Stimulated activated CD8-positive, alpha-beta memory T cell treated with anti-CD3 and anti-CD28 coated beads, Interleukin-15, amount 100 ng/mL, for 24 hours (primary cell): ENCODE measurements around the gene ZNF749.
"Not testable (repeated sequence)": the region's sequence is repeated elsewhere in the genome, so short reads cannot be mapped to it uniquely, and the experiment has no call there.

ENCODE experiments used
- DNase-seq: peaks from one replicate; pipeline ENCODE4 v3.0.0-alpha.2; 2020; ENCODE audit warnings: low read depth

ZNF749 gene

GRCh38 chr19:57466489-57466888 is 31.4 kb downstream of the ZNF749 start:
- DNase-seq: no peak

GRCh38 chr19:57473646-57474045 is 38.5 kb downstream of the ZNF749 start:
- no peak for DNase-seq

GRCh38 chr19:57477191-57478008 is 42.3 kb downstream of the ZNF749 start, which contains the start of gene ZNF772:
TSS of gene ZNF772 (minus strand) at chr19:57477566. CDS start at chr19:57477309, 257 bp downstream.
- DNase-seq: peak; percentile 46

GRCh38 chr19:57487477-57488298 is 52.6 kb downstream of the ZNF749 start, which contains the start of gene ZNF419:
TSS of gene ZNF419 (plus strand) at chr19:57487750. CDS start at chr19:57487951, 201 bp downstream.
- peak; percentile 80 for DNase-seq

- DNase-seq: not testable (repeated sequence)
Measured at GRCh38 chr19:57488299-57488644, 53.1 kb downstream of the ZNF749 start.
